Measurements from ENCODE around the gene ATP23.

The ATP23 gene

DNA sequence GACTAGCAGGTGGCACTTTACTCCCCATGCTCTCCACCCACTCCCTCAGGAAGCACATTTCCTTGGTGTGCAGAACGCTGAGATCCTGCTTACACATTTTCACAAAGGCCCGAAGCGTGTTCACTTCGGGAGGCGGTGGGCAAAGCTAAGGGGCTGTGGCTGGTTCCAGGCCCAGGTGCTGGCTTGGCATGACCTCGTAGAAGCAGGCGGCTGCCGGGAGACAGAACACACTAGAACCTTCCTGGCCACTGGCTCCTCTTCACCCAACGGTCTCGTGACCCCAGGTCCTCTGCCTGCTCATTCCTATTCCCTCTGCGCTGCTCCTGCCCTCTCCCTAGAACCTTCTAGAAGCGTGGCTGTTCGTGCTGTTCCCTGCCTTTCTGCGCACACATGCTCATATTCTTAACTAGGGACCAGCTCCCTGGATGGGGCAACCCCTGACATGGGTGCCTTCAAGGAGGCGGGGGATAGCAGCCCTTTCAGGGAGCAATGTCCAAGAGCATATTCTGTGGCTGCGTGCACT lies 43.3 kb downstream of the ATP23 start:
- no peak for DNase-seq

DNA sequence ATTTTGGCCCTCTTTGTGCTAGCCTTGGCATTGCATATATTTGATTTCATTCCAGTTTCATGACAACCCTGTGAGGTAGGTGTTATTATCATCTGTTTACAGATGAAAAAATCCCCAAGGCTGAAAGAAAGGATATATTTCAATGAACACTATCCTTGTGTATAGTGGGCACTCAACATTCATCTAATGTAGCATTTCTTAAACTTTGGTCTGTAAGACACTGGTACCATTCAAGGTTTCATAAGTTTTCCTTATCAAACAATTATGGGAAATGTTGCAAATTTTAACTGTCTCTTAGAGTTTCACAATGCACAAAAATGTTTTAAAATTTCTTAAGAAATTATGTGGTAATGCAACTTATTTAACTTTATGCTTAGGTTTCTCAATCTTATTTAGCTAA lies 44.3 kb downstream of the ATP23 start:
- peak; percentile 20 for DNase-seq

DNA sequence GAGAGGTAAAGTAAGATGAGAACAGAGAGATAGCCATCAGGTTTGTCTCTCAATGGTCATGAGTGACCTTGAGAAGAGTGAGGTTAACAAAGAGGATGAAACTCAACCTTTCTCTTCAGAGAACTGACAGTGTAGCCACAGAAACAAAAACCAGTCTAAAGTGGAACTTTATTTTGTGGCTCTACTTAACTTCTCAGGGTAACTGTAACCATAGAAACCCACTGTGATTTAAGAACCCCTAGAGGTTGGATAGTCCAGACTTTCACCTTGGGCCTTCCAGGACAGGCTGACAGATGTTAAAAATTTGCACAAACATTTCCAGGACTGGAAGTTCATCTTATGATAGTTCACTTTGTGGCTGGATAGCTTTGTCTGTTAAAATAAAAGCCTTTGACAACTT lies 48.5 kb downstream of the ATP23 start:
- DNase-seq, result no peak

DNA sequence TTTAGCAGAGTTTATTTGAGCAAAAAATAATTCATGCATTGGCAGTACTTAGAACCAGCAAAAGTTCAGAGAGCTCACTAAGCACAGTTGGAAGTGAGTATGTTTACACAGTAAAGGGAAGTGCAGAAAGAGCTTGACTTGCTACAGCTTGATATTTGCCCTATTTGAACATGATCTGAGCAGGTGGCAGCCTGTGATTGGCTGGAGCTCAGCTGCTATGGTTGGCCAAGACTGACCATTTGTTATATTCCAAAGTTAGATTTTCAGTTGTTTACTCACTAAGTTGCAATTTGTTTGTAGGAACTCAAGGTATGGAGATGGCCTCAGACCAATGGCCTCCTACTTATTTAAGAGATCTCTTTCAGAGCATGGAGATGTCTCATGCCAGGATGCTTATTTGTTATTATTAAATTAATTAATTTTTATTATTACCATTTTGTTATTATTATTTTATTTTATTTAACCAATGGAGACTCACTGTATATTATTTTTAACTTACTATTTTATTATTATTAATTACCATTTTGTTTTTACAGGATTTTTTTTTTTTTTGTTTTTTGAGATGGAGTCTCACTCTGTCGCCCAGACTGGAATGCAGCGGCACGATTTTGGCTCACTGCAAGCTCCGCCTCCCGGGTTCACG lies 49.0 kb downstream of the ATP23 start:
- no peak for DNase-seq

DNA sequence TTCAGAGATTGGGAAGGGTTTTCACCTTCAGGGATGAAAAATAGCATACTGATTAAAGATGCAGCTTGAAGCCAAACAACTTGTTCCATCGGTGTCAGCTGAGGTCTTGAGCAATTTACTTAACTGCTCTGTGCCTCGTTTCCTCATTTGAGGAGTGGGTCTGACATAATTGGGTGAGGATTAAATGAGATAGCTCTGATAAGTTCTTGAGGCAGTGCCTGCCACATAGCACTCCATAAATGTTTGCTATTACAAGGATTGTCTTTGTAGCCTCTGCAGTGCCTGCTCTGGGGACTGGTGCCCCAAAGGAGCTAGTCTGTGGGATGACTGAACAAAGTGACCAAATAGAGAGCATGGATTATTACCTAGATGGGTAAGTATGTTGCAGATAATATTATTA lies 50.6 kb downstream of the ATP23 start:
- DNase-seq, result no peak

DNA sequence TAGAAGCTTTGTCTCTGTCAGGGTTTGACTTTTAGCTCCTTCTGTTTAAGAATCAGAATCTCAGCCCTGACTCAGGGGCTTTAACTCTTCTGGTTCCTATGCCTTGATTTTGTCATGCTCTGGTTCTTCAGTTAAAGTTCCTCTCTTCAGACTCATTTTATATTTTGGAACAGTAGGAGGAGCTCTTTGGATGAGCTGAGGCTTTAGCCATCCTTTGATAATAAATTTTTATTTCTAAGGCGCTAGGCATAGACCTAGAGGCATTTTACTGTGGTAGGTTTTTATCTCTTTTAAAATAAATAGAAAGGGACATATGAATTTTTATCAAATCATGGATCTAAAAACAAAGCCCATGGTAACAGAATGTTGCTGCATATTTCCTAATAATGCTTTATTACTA lies 51.7 kb downstream of the ATP23 start:
- no peak for DNase-seq

DNA sequence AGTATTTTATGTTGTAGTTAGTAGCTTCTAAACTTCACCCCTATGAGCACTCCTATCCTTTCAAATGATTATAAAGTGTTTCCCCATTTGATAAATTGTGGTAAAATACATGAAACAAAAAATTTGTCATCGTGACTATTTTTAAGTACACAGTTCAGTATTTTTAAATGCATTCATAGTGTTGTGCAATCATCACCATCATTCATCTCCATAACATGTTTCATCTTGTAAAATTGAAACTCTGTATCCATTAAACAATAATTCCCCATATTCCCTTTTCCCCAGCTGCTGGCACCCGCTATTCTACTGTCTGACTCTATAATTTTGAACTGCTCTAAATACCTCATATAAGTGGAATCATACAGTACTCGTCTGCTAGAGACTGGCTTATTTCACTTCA lies 52.5 kb downstream of the ATP23 start:
- no peak for DNase-seq

DNA sequence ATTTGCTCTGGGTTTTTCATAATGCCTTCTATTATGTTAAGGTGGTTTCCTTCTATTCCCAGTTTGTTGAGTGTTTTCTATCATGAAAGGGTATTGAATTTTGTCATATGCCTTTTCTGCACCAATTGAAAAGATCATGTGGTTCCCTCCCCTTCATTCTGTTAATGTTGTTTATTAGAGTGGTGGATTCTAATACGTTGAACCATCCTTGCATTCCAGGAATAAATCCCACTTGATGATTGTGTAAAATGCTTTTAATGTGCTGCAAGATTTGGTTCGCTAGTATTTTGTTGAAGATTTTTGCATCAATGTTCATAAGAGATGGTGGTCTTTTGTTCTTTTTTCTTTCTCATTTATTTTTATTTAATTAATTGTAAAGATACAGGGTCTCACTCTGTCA lies 55.2 kb downstream of the ATP23 start:
- no peak for DNase-seq

DNA sequence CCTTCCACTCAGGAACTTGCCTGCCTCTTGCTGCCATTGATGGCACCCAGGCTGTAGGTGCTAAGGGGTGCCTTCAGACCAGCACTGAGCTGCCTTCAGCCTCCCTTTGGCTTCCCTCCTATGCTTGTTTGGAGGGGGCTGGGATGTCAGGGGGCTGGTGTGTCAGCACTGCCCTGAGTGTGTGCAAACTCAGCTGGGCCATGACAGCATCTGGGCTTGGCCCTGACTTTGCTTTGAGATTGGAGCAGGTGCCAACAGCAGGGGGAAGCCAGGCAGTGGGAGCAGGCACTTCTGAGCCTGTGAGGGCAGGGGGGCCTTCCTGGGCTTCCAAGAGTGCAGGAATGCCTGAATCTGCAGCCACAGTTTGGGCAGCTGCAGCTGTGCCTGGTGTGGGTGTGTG lies 56.9 kb downstream of the ATP23 start:
- DNase-seq, result no peak

DNA sequence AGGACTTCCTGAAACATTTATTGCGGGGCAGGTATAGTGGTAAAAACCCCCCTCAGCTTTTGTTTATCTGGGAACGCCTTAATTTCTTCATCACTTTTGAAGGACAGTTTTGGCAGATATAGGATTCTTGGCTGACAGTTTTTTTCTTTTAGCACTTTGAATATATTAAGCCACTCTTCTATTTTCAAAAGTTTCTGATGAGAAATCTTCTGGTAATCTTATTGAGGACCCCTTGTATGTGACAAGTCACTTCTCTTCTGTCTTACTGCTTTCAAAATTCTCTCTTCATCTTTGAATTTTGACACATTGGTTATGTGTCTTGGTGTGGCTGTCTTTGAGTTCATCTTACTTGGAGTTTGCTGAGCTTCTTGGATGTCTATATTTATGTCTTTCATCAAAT lies 59.1 kb downstream of the ATP23 start:
- no peak for DNase-seq

DNA sequence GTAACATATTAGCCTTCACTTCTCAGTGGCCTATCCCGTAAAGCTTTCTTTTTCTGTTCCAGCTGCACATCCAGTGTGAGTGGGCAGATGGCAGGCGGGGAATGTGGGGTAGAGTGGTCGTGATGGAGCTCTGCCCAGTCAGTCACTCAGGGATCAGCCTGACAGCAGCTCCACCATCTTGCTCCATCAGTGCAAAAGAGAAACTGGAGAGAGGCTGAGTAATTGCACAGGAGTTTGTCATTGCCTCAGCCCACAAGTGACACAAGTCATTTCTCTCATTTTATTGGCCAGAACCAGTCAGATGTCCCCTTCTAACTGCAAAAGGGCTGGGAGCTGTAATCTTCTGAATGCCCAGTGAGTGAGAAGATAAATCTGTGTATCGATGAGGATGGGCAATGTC lies 66.5 kb downstream of the ATP23 start:
- DNase-seq, result no peak

DNA sequence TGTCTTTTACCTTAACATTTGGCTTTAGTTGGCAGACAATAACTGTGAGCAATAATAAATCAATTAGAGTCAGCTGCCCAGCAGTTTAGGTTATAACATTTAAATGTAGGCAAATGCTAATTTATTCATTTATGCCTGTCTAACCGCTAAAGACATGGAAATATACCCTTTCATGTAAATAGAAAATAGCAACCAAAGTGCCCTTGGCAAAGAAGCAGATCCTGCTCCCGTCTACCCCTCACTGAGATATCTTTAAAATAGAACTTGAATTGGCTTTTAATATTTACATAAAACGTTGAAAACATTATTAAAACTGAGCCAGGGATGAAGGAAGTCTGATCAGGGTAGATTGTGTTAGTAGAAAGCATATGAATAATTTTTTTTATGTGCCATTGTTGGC lies 67.3 kb downstream of the ATP23 start:
- DNase-seq, result no peak

Measured in hematopoietic multipotent progenitor cell treated with erythropoietin and hydrocortisone succinate and interleukin-3 and kit ligand, for 4 days (in vitro differentiated cells).